Upper lobe of left lung (tissue), 6 donors: ENCODE data around the gene OLR1. TPM values are rescaled to one million over a fixed set of nuclear protein-coding genes. Genes with fewer than 3 reads are reported as not detected.

Source experiments
- ATAC-seq, 2 donors: fragments of 200-7000 bp; cut with Tn5 transposase; one replicate each; pipeline ENCODE4 v1.9.1; 2022; ENCODE audit warnings: mild to moderate bottlenecking in 2 of 2, moderate library complexity in 2 of 2; ENCODE audit not compliant: low FRiP score in 2 of 2
- DNase-seq, 2 donors: peaks; one replicate each; pipeline ENCODE4 v3.0.0-alpha.2; 2019 to 2020
- H3K27ac ChIP-seq, 4 donors: fragments of 200-600 bp; sonication (generic); one replicate each; pipeline ENCODE4 v1.5.1; 2016 to 2019
- H3K27me3 ChIP-seq, 4 donors: fragments of 200-600 bp; sonication (generic); one replicate each; pipeline ENCODE4 v1.5.1; 2017 to 2019
- H3K36me3 ChIP-seq, 4 donors: fragments of 200-600 bp; sonication (generic); one replicate each; pipeline ENCODE4 v1.5.1; 2016 to 2019
- H3K4me1 ChIP-seq, 4 donors: fragments of 200-600 bp; sonication (generic); one replicate each; pipeline ENCODE4 v1.5.1; 2018 to 2019
- H3K4me3 ChIP-seq, 4 donors: fragments of 200-600 bp; sonication (generic); one replicate each; pipeline ENCODE4 v1.5.1; 2017 to 2019; ENCODE audit warnings: mild to moderate bottlenecking in 2 of 4, moderate library complexity in 1 of 4
- H3K9me3 ChIP-seq, 4 donors: fragments of 200-600 bp; sonication (generic); one replicate each; pipeline ENCODE4 v1.5.1; 2018 to 2019
- CTCF ChIP-seq, 6 experiments: fragments of 450-650 bp in 4 of 6; fragments of 200-600 bp in 2 of 6; sonication (generic) in 2 of 6; IDR thresholded peaks; one replicate each; pipeline ENCODE4 v1.5.1; 2016 to 2019; ENCODE audit warnings: antibody characterized with exemption in 6 of 6
- EP300 ChIP-seq, 4 donors: sonication (generic); formaldehyde crosslinking; IDR thresholded peaks; one replicate each; pipeline ENCODE4 v1.5.1; 2017; ENCODE audit warnings: antibody characterized with exemption in 4 of 4, control low read depth in 2 of 4
- POLR2A ChIP-seq, 4 donors: fragments of 450-650 bp; IDR thresholded peaks; one replicate each; pipeline ENCODE4 v1.5.1; 2016 to 2017; ENCODE audit warnings: antibody characterized with exemption in 4 of 4, mild to moderate bottlenecking in 2 of 4
- POLR2AphosphoS5 ChIP-seq, 2 donors: sonication (generic); formaldehyde crosslinking; IDR thresholded peaks; one replicate each; pipeline ENCODE4 v1.5.1; 2017; ENCODE audit warnings: antibody characterized with exemption in 2 of 2
- WGBS, 2 donors: methylation state at CpG; one replicate each; pipeline ENCODE4 v1.1.5; 2017 to 2018; 5-methylcytosine and 5-hydroxymethylcytosine counted together
- total RNA-seq, 6 donors: library from RNA; depleted of rRNA in 4 of 6; stranded (reverse); fragments of >200 nt in 4 of 6; gene quantifications; one replicate each; pipeline versions ENCODE4 v1.1.0 to v1.2.1, GENCODE V29; 2016 to 2021
- donor health status: DM: no; HTN: no; CAD: no; lungs with moderate emphysema.
- donor health status: DM: no; HTN: yes; CAD: no; lungs with severe emphysema.

Gene OLR1
- total RNA-seq, 6 donors from 2014 or later: 51.2 to 163 (median 113) TPM

GRCh38 chr12:10115890-10116289 lies 56.0 kb downstream of the OLR1 start:
- no peaks in the 10 kb centered on the region for H3K4me1 ChIP-seq
- DNase-seq (no peak), ATAC-seq (no peak)
- WGBS, 2 donors: 87 to 98% methylated on average over 7 of the region's 7 CpGs
- TF ChIP-seq POLR2A (IDR thresholded peaks at IDR 0.05) (no peak), EP300 (IDR thresholded peaks at IDR 0.05) (no peak), POLR2AphosphoS5 (IDR thresholded peaks at IDR 0.05) (no peak), CTCF (IDR thresholded peaks at IDR 0.05) (no peak)
- no peak overlapping the region for H3K4me3 ChIP-seq
- H3K27ac ChIP-seq: no peak overlapping the region
- H3K27me3 ChIP-seq: no peaks in the 10 kb centered on the region
- no peaks in the 10 kb centered on the region for H3K36me3 ChIP-seq
- no peaks in the 10 kb centered on the region for H3K9me3 ChIP-seq

DNA sequence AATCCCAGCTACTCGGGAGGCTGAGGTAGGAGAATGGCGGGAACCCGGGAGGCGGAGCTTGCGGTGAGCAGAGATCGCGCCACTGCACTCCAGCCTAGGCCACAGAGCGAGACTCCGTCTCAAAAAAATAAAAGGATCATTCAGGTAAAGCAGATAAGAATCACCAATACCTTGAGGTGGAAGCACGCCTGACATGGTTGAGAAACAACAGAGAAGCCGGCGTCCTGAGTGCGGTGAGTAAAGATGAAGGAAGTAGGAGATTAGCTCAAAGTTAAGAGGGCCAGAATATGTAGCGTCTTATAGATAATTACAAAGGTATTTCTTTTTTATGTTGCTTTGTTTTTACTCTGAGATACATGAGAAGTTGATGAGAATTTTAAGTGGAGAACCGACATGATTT lies 56.6 kb downstream of the OLR1 start:
- ATAC-seq (no peak), DNase-seq (no peak)
- H3K36me3 ChIP-seq: no peaks in the 10 kb centered on the region
- no peak for TF ChIP-seq CTCF (IDR thresholded peaks at IDR 0.05)
- no peak for TF ChIP-seq POLR2AphosphoS5 (IDR thresholded peaks at IDR 0.05)
- no peak for TF ChIP-seq POLR2A (IDR thresholded peaks at IDR 0.05)
- TF ChIP-seq EP300 (IDR thresholded peaks at IDR 0.05): no peak
- H3K9me3 ChIP-seq: no peaks in the 10 kb centered on the region
- H3K4me3 ChIP-seq: no peak overlapping the region
- H3K4me1 ChIP-seq: no peaks in the 10 kb centered on the region
- no peaks in the 10 kb centered on the region for H3K27me3 ChIP-seq
- no peak overlapping the region for H3K27ac ChIP-seq
- 88 to 97% methylated on average over 15 of the region's 15 CpGs for WGBS, 2 donors

DNA sequence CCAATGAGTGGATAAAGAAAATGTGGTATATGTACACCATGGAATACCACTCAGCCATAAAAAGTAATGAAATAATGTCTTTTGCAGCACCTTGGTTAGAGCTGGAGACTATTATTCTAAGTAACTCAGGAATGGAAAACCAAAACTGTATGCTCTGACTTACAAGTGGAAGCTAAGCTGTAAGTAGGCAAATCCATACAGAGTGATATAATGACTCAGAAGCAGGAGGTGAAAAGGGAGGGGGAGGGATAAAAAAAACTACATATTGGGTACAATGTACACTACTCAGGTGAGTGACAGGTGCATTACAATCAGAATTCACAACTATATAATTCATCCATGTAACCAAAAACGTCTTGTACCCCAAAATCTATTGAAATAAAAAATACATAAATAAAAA lies 58.0 kb downstream of the OLR1 start:
- DNase-seq (no peak), ATAC-seq (no peak)
- Histone ChIP-seq H3K4me3 (no peak overlapping the region), H3K36me3 (no peaks in the 10 kb centered on the region), H3K9me3 (no peaks in the 10 kb centered on the region), H3K27me3 (no peaks in the 10 kb centered on the region), H3K27ac (no peak overlapping the region), H3K4me1 (no peaks in the 10 kb centered on the region)
- TF ChIP-seq CTCF (IDR thresholded peaks at IDR 0.05): no peak
- TF ChIP-seq POLR2AphosphoS5 (IDR thresholded peaks at IDR 0.05): no peak
- no peak for TF ChIP-seq EP300 (IDR thresholded peaks at IDR 0.05)
- no peak for TF ChIP-seq POLR2A (IDR thresholded peaks at IDR 0.05)
- 74 to 76% methylated on average over 1 of the region's 1 CpG for WGBS, 2 donors

DNA sequence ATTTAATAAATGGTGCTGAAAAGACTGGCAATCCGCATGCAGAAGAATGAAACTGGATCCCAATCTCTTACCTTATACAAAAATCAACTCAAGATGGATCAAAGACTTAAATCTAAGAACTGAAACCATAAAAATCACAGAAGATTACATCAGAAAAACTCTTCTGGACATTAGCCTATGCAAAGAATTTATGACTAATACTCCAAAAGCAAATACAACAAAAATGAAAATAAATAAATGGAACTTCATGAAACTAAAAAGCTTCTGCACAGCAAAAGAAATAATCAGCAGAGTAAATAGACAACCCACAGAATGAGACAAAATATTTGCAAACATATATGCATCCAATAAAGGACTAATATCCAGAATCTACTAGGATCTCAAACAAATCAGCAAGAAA lies 58.9 kb downstream of the OLR1 start:
- H3K27me3 ChIP-seq: no peaks in the 10 kb centered on the region
- H3K9me3 ChIP-seq: no peaks in the 10 kb centered on the region
- DNase-seq: no peak
- no peaks in the 10 kb centered on the region for H3K36me3 ChIP-seq
- H3K4me3 ChIP-seq: no peak overlapping the region
- 92 to 93% methylated on average over 1 of the region's 1 CpG for WGBS, 2 donors
- ATAC-seq: no peak
- no peaks in the 10 kb centered on the region for H3K4me1 ChIP-seq
- H3K27ac ChIP-seq: no peak overlapping the region
- no peak for TF ChIP-seq EP300 (IDR thresholded peaks at IDR 0.05)
- no peak for TF ChIP-seq POLR2AphosphoS5 (IDR thresholded peaks at IDR 0.05)

DNA sequence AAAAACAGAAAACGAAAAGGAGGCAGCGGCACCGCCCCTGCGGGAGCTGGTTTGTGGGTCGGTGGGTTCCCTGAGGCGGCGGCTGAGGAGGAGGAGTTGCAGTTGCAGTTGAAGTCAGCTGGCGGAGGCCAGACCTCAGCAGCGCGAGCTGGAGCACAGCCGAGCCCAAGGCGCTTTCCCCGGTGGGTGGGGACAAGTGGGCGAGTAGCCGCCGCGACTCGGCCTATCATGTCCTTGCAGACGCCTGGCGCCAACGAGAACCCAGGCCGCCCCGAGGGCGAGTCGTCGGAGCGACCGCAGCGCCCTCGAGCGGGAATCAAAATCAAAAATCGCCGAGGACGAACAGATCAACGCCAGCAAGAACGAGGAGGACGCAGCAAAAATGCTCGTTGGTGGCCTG lies 60.5 kb downstream of the OLR1 start:
- Histone ChIP-seq H3K27ac (no peak overlapping the region), H3K27me3 (no peaks in the 10 kb centered on the region), H3K36me3 (no peaks in the 10 kb centered on the region), H3K4me3 (no peak overlapping the region), H3K4me1 (no peaks in the 10 kb centered on the region), H3K9me3 (no peaks in the 10 kb centered on the region)
- DNase-seq: peak in 1 of 2 donors; percentile 79
- 89 to 95% methylated on average over 38 of the region's 38 CpGs for WGBS, 2 donors
- no peak for ATAC-seq
- TF ChIP-seq POLR2AphosphoS5 (IDR thresholded peaks at IDR 0.05) (no peak), CTCF (IDR thresholded peaks at IDR 0.05) (no peak), EP300 (IDR thresholded peaks at IDR 0.05) (no peak), POLR2A (IDR thresholded peaks at IDR 0.05) (no peak)
